Dendritic cell treated with granulocyte-macrophage colony-stimulating factor and Interleukin-4, amounts not matched to agents 40 ng/mL and 50 ng/mL, for 4 days (primary cell): ENCODE results near the gene SLC16A9.
"Not testable (repeated sequence)": the region's sequence is repeated elsewhere in the genome, so short reads cannot be mapped to it uniquely, and the experiment has no call there.

Experiments used
- H3K27ac Mint-ChIP-seq: one replicate; pipeline ENCODE4 v1.8.0; 2022; ENCODE audit warnings: mild to moderate bottlenecking, mixed read lengths
- H3K27me3 Mint-ChIP-seq: one replicate; pipeline ENCODE4 v1.8.0; 2022; ENCODE audit warnings: mild to moderate bottlenecking, mixed read lengths
- H3K36me3 Mint-ChIP-seq: one replicate; pipeline ENCODE4 v1.8.0; 2022; ENCODE audit warnings: low read depth, mixed read lengths
- H3K4me1 Mint-ChIP-seq: one replicate; pipeline ENCODE4 v1.8.0; 2022; ENCODE audit warnings: low read depth, mixed read lengths
- H3K4me3 Mint-ChIP-seq: one replicate; pipeline ENCODE4 v1.8.0; 2022; ENCODE audit warnings: mild to moderate bottlenecking, moderate library complexity, mixed read lengths
- H3K9me3 Mint-ChIP-seq: one replicate; pipeline ENCODE4 v1.8.0; 2022; ENCODE audit warnings: mixed read lengths
- intact Hi-C: fragments of 100-400 bp; cut with micrococcal nuclease; formaldehyde crosslinking; loops from one replicate; pipeline ENCODE4 v1.15.0; 2022

The SLC16A9 gene

GRCh38 chr10:59644841-59645240 lies 64.8 kb downstream of the SLC16A9 start:
- Mint-ChIP-seq H3K4me3 (no peak overlapping the region), H3K36me3 (no peaks in the 10 kb centered on the region), H3K27me3 (no peaks in the 10 kb centered on the region), H3K27ac (no peak overlapping the region), H3K4me1 (no peaks in the 10 kb centered on the region), H3K9me3 (peaks cover 25% of the 10 kb centered on the region)
- intact Hi-C loops: no loop called here

- H3K4me3 Mint-ChIP-seq, H3K27ac Mint-ChIP-seq, H3K36me3 Mint-ChIP-seq, H3K27me3 Mint-ChIP-seq, H3K4me1 Mint-ChIP-seq, intact Hi-C loops: not testable (repeated sequence)
- H3K9me3 Mint-ChIP-seq: peaks cover 25% of the 10 kb centered on the region
These were observed 68.0 kb downstream of the SLC16A9 start for GRCh38 chr10:59641688-59642087.

- intact Hi-C loops: no loop called here
- no peaks in the 10 kb centered on the region for H3K27me3 Mint-ChIP-seq
- no peak overlapping the region for H3K4me3 Mint-ChIP-seq
- no peaks in the 10 kb centered on the region for H3K9me3 Mint-ChIP-seq
- H3K27ac Mint-ChIP-seq: no peak overlapping the region
- H3K4me1 Mint-ChIP-seq: no peaks in the 10 kb centered on the region
- H3K36me3 Mint-ChIP-seq: no peaks in the 10 kb centered on the region
These were observed 74.0 kb downstream of the SLC16A9 start for GRCh38 chr10:59635502-59636290.

- intact Hi-C loops: no loop called here
- H3K4me3 Mint-ChIP-seq: no peak overlapping the region
- H3K36me3 Mint-ChIP-seq: no peaks in the 10 kb centered on the region
- H3K4me1 Mint-ChIP-seq: no peaks in the 10 kb centered on the region
- H3K27me3 Mint-ChIP-seq: no peaks in the 10 kb centered on the region
- H3K27ac Mint-ChIP-seq: no peak overlapping the region
- no peaks in the 10 kb centered on the region for H3K9me3 Mint-ChIP-seq
These were observed 75.5 kb downstream of the SLC16A9 start for GRCh38 chr10:59634102-59634501.

GRCh38 chr10:59633063-59633462 lies 76.6 kb downstream of the SLC16A9 start:
- intact Hi-C loops: no loop called here
- Mint-ChIP-seq H3K36me3 (no peaks in the 10 kb centered on the region), H3K4me1 (no peaks in the 10 kb centered on the region), H3K4me3 (no peak overlapping the region), H3K9me3 (no peaks in the 10 kb centered on the region), H3K27me3 (no peaks in the 10 kb centered on the region), H3K27ac (no peak overlapping the region)

GRCh38 chr10:59631882-59632807 lies 77.5 kb downstream of the SLC16A9 start:
- no peaks in the 10 kb centered on the region for H3K9me3 Mint-ChIP-seq
- H3K27ac Mint-ChIP-seq: no peak overlapping the region
- no peaks in the 10 kb centered on the region for H3K36me3 Mint-ChIP-seq
- no peaks in the 10 kb centered on the region for H3K4me1 Mint-ChIP-seq
- H3K4me3 Mint-ChIP-seq: no peak overlapping the region
- intact Hi-C loops: no loop called here
- no peaks in the 10 kb centered on the region for H3K27me3 Mint-ChIP-seq

GRCh38 chr10:59631237-59631636 lies 78.4 kb downstream of the SLC16A9 start:
- Mint-ChIP-seq H3K27ac (no peak overlapping the region), H3K4me3 (no peak overlapping the region), H3K27me3 (no peaks in the 10 kb centered on the region), H3K9me3 (no peaks in the 10 kb centered on the region), H3K36me3 (no peaks in the 10 kb centered on the region), H3K4me1 (peaks cover 1% of the 10 kb centered on the region)
- intact Hi-C loops: no loop called here

GRCh38 chr10:59628965-59629364 lies 80.7 kb downstream of the SLC16A9 start:
- intact Hi-C loops: loop anchor here (5.0 to 10.0 kb wide), 4 partner anchors 418 to 674 kb away; no protein-coding TSS in a partner anchor
- no peaks in the 10 kb centered on the region for H3K36me3 Mint-ChIP-seq
- H3K4me3 Mint-ChIP-seq: no peak overlapping the region
- H3K27ac Mint-ChIP-seq: no peak overlapping the region
- no peaks in the 10 kb centered on the region for H3K27me3 Mint-ChIP-seq
- no peaks in the 10 kb centered on the region for H3K9me3 Mint-ChIP-seq
- peaks cover 5% of the 10 kb centered on the region for H3K4me1 Mint-ChIP-seq

- no peaks in the 10 kb centered on the region for H3K36me3 Mint-ChIP-seq
- peaks cover 5% of the 10 kb centered on the region for H3K4me1 Mint-ChIP-seq
- no peaks in the 10 kb centered on the region for H3K9me3 Mint-ChIP-seq
- H3K4me3 Mint-ChIP-seq: no peak overlapping the region
- intact Hi-C loops: loop anchor here (5.0 to 10.0 kb wide), 4 partner anchors 419 to 674 kb away; no protein-coding TSS in a partner anchor
- no peaks in the 10 kb centered on the region for H3K27me3 Mint-ChIP-seq
- H3K27ac Mint-ChIP-seq: no peak overlapping the region
These were observed 81.2 kb downstream of the SLC16A9 start for GRCh38 chr10:59628456-59628855.

- intact Hi-C loops: loop anchor here (2.0 to 10.0 kb wide), 7 partner anchors 203 to 807 kb away; no protein-coding TSS in a partner anchor
- no peaks in the 10 kb centered on the region for H3K9me3 Mint-ChIP-seq
- no peak overlapping the region for H3K4me3 Mint-ChIP-seq
- H3K27me3 Mint-ChIP-seq: no peaks in the 10 kb centered on the region
- no peaks in the 10 kb centered on the region for H3K36me3 Mint-ChIP-seq
- H3K27ac Mint-ChIP-seq: no peak overlapping the region
- H3K4me1 Mint-ChIP-seq: peaks cover 5% of the 10 kb centered on the region
These were observed 82.2 kb downstream of the SLC16A9 start for GRCh38 chr10:59627366-59628018.

- Mint-ChIP-seq H3K4me1 (peaks cover 5% of the 10 kb centered on the region), H3K36me3 (no peaks in the 10 kb centered on the region), H3K27ac (no peak overlapping the region), H3K27me3 (no peaks in the 10 kb centered on the region), H3K9me3 (no peaks in the 10 kb centered on the region), H3K4me3 (no peak overlapping the region)
- intact Hi-C loops: loop anchor here (1.0 to 10.0 kb wide), 8 partner anchors 183 to 808 kb away; no protein-coding TSS in a partner anchor
These were observed 83.2 kb downstream of the SLC16A9 start for GRCh38 chr10:59626523-59626869.

GRCh38 chr10:59625721-59626522 lies 83.7 kb downstream of the SLC16A9 start:
- H3K36me3 Mint-ChIP-seq: no peaks in the 10 kb centered on the region
- no peaks in the 10 kb centered on the region for H3K9me3 Mint-ChIP-seq
- H3K4me1 Mint-ChIP-seq: peaks cover 5% of the 10 kb centered on the region
- intact Hi-C loops: loop anchor here (1.0 to 10.0 kb wide), 8 partner anchors 183 to 809 kb away; no protein-coding TSS in a partner anchor
- no peaks in the 10 kb centered on the region for H3K27me3 Mint-ChIP-seq
- H3K27ac Mint-ChIP-seq: no peak overlapping the region
- no peak overlapping the region for H3K4me3 Mint-ChIP-seq

GRCh38 chr10:59624951-59625350 lies 84.7 kb downstream of the SLC16A9 start:
- H3K4me3 Mint-ChIP-seq: no peak overlapping the region
- no peaks in the 10 kb centered on the region for H3K36me3 Mint-ChIP-seq
- H3K27me3 Mint-ChIP-seq: no peaks in the 10 kb centered on the region
- H3K27ac Mint-ChIP-seq: no peak overlapping the region
- no peaks in the 10 kb centered on the region for H3K9me3 Mint-ChIP-seq
- H3K4me1 Mint-ChIP-seq: peaks cover 5% of the 10 kb centered on the region
- intact Hi-C loops: loop anchor here (5.0 to 10.0 kb wide), 5 partner anchors 422 to 1093 kb away; no protein-coding TSS in a partner anchor
